Astrocyte (in vitro differentiated cells and primary cell): ENCODE data around the gene KCNB1.

ENCODE experiments used
- EZH2 ChIP-seq: IDR thresholded peaks from 2 replicates; pipeline ENCODE4 v1.6.1; 2012; ENCODE audit warnings: mild to moderate bottlenecking, low read length, inconsistent platforms; ENCODE audit not compliant: insufficient read depth
- TF ChIP-seq, protein P1 (sequence below): IDR thresholded peaks from 2 replicates; pipeline ENCODE4 v1.5.1; 2011; ENCODE audit warnings: low read depth, mild to moderate bottlenecking, inconsistent platforms, low read length, moderate library complexity; ENCODE audit not compliant: insufficient read depth

DNA sequence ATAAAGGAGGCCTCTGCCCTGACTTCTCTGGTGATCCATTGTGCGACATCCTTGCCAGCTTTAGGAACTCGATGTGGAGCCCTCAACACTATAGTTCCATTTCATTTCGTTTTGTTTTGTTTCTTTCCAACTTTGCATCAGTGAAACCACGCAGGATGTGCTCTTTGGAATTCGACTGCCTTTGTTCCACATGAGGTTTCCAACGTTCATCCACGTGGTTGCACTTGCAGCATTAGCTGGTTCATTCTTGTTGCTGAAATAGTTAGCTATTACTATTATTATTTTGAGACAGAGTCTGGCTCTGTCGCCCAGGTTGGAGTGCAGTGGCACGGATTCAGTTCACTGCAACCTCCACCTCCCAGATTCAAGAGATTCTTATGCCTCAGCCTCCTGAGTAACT is 143.3 kb downstream of the KCNB1 start:
- TF ChIP-seq, protein P1, sequence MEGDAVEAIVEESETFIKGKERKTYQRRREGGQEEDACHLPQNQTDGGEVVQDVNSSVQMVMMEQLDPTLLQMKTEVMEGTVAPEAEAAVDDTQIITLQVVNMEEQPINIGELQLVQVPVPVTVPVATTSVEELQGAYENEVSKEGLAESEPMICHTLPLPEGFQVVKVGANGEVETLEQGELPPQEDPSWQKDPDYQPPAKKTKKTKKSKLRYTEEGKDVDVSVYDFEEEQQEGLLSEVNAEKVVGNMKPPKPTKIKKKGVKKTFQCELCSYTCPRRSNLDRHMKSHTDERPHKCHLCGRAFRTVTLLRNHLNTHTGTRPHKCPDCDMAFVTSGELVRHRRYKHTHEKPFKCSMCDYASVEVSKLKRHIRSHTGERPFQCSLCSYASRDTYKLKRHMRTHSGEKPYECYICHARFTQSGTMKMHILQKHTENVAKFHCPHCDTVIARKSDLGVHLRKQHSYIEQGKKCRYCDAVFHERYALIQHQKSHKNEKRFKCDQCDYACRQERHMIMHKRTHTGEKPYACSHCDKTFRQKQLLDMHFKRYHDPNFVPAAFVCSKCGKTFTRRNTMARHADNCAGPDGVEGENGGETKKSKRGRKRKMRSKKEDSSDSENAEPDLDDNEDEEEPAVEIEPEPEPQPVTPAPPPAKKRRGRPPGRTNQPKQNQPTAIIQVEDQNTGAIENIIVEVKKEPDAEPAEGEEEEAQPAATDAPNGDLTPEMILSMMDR, result no peak
- TF ChIP-seq EZH2, result no peak
